ENCODE data around the gene LAT. TPM values are rescaled to one million over a fixed set of nuclear protein-coding genes. Genes with fewer than 3 reads are reported as not detected.

Gene LAT
- 3.7 and 4.3 TPM in 2 replicates for total RNA-seq (2021)
- long read RNA-seq, partial matches to known transcripts = 0 of 1 reads
- long read RNA-seq, other reads (novel, unspliced or antisense) = 0 of 1 reads

- WGBS (ENCODE audit: extremely low coverage, insufficient read length, low lambda C conversion rate) = no CpG with 5 or more reads among the region's 24 CpGs
- peaks cover 15 to 38% (median 35%) of the 10 kb centered on the region in 3 experiments for H3K36me3 Mint-ChIP-seq (ENCODE audit: insufficient read depth in 1 of 3, low read depth in 3 of 3)
- H3K9ac ChIP-seq (ENCODE audit: extremely low read depth, insufficient read length, low read length) = no peak within 1 kb of the TSS
These were observed at the start of gene LAT for GRCh38 chr16:28984619-28985135. TSS of gene LAT (plus strand) at chr16:28985052. CDS start at chr16:28985418, 366 bp downstream.

More at GRCh38 chr16:28984619-28985135, at the start of gene LAT:
- H3K27ac Mint-ChIP-seq = no peak within 1 kb of the TSS
- no peak within 1 kb of the TSS for H3K4ac ChIP-seq (ENCODE audit: low read depth, low read length)
- no peaks in the 10 kb centered on the region for H3K79me2 ChIP-seq (ENCODE audit: insufficient read depth, low read length)
- no peak within 1 kb of the TSS for H3K56ac ChIP-seq (ENCODE audit: insufficient read length, low read depth, low read length)
- no peak within 1 kb of the TSS for H3K14ac ChIP-seq (ENCODE audit: insufficient read depth, low read length)
- no peaks in the 10 kb centered on the region for H4K20me1 ChIP-seq (ENCODE audit: control insufficient read depth, insufficient read depth, insufficient read length)
- H4K5ac ChIP-seq (ENCODE audit: insufficient read length, low read depth, low read length) = no peak within 1 kb of the TSS
- H2BK15ac ChIP-seq (ENCODE audit: low read depth, low read length) = no peak within 1 kb of the TSS
- no peaks in the 10 kb centered on the region for H3K23me2 ChIP-seq (ENCODE audit: insufficient read length, low read depth, low read length, poor library complexity, severe bottlenecking)
- peaks cover 4 to 6% of the 10 kb centered on the region in 2 experiments; a peak in 3 of 5 replicates for H3K9me3 Mint-ChIP-seq
- no peak within 1 kb of the TSS for H3K23ac ChIP-seq (ENCODE audit: insufficient read length, low read depth, low read length)
- H2BK5ac ChIP-seq (ENCODE audit: insufficient read length, low read length) = no peak within 1 kb of the TSS
- no peak within 1 kb of the TSS for H3K18ac ChIP-seq (ENCODE audit: insufficient read length, low read depth, low read length)
- no peaks in the 10 kb centered on the region for H3K9me3 ChIP-seq (ENCODE audit: control insufficient read depth, low read depth, low read length)
- no peaks in the 10 kb centered on the region for H3K4me1 ChIP-seq (ENCODE audit: insufficient read depth, low read length)
- H2AFZ ChIP-seq (ENCODE audit: low read length) = no peak within 1 kb of the TSS
- no peak within 1 kb of the TSS for H3K27ac ChIP-seq (ENCODE audit: insufficient read length, low read depth, low read length)
- no peak for DNase-seq
- H2BK120ac ChIP-seq (ENCODE audit: low read depth, low read length, poor library complexity, severe bottlenecking) = no peak within 1 kb of the TSS
- no peak within 1 kb of the TSS for H3K4me2 ChIP-seq (ENCODE audit: insufficient read depth, insufficient read length, low read length)
- H4K91ac ChIP-seq (ENCODE audit: insufficient read length, low read depth, low read length) = no peak within 1 kb of the TSS
- H3K79me1 ChIP-seq (ENCODE audit: insufficient read depth, low read depth, low read length, poor library complexity, severe bottlenecking) = no peaks in the 10 kb centered on the region
- no peak within 1 kb of the TSS for H2BK20ac ChIP-seq (ENCODE audit: low read depth, low read length, poor library complexity, severe bottlenecking)
- H2AK5ac ChIP-seq (ENCODE audit: insufficient read length, low read length) = no peak within 1 kb of the TSS
- H4K8ac ChIP-seq (replicated peaks; ENCODE audit: insufficient read length, low read depth, low read length) = no peak within 1 kb of the TSS
- no peak within 1 kb of the TSS for H3K4me3 Mint-ChIP-seq
- no peak for TF ChIP-seq CTCF (conservative IDR thresholded peaks at IDR 0.05)
- no peaks in the 10 kb centered on the region for H3K27me3 Mint-ChIP-seq (ENCODE audit: low read depth)
- no peaks in the 10 kb centered on the region for H3K27me3 ChIP-seq (ENCODE audit: insufficient read depth, low read length)
- H3T11ph ChIP-seq (ENCODE audit: low read length) = no peak within 1 kb of the TSS
- no peaks in the 10 kb centered on the region for H3K4me1 Mint-ChIP-seq
- H2BK12ac ChIP-seq (ENCODE audit: insufficient read length, low read depth, low read length) = no peak within 1 kb of the TSS
